NCI-H460 (cell line): ENCODE data around the gene OR7C2. TPM values are rescaled to one million over a fixed set of nuclear protein-coding genes. Genes with fewer than 3 reads are reported as not detected.
"Not testable (repeated sequence)": the region's sequence is repeated elsewhere in the genome, so short reads cannot be mapped to it uniquely, and the experiment has no call there.

Experiments
- DNase-seq: peaks from one replicate; pipeline ENCODE4 v3.0.0-alpha.2; 2016; ENCODE audit warnings: low read depth; ENCODE audit errors: extremely low read depth
- polyA plus RNA-seq: library from polyadenylated mRNA; depleted of rRNA; stranded (reverse); fragments of >200 nt; gene quantifications from 2 replicates; pipeline ENCODE4 v1.2.3, GENCODE V29; 2014; cell fraction: nucleus; rRNA removed
- total RNA-seq: library from RNA; depleted of rRNA; stranded (reverse); fragments of >200 nt; shearing (Covaris generic); gene quantifications from 2 replicates; pipeline ENCODE4 v1.2.3, GENCODE V29; 2014; rRNA removed

OR7C2 gene
- not detected in 2 replicates for total RNA-seq
- not detected in 2 replicates for polyA plus RNA-seq

DNA sequence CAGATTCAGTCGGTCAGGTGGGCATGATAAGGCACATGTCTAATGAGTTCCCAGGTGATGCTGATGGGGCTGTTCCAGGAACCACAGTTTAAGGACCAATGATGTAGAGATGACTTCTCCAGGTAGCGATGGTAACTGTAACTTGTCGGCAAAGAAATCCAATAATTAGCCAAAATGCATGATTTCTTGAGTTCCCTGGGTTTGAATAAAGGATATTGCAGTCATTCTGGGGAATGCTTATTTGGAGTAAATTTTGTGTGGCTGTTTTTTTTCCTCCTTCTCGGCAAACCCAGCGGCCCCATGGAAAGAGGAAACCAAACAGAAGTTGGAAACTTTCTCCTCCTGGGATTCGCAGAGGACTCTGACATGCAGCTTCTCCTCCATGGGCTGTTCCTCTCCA is at the start of gene OR7C2:
TSS of gene OR7C2 (plus strand) at position 301 of the 400 bp plus-strand sequence. CDS start at position 301, 0 bp downstream.
- no peak for DNase-seq

- DNase-seq, result no peak
Observed at GRCh38 chr19:14901675-14902260, 39.5 kb upstream of the OR7C2 start.

DNA sequence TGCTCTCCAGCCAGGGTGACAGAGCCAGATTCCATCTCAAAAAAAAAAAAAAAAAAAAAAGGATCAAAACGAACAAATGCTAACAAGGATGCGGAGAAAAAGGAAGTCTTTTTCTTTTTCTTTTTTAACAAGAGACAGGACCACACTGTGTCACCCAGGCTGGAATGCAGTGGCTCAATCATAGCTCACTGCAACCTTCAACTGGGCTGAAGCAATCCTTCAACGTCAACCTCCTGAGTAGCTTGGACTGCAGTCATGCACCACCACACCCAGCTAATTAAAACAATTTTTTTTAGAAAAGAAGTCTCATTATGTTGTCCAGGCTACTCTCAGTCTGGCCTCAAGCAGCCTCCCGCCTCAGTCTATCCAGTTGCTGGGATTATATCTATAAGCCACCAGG is 34.6 kb upstream of the OR7C2 start:
- no peak for DNase-seq

GRCh38 chr19:14915116-14915515 is 26.2 kb upstream of the OR7C2 start:
- no peak for DNase-seq

GRCh38 chr19:14916848-14917247 is 24.4 kb upstream of the OR7C2 start:
- DNase-seq, result no peak

GRCh38 chr19:14933506-14933905 is 7.8 kb upstream of the OR7C2 start:
- DNase-seq, result no peak

- DNase-seq, result no peak
Observed at GRCh38 chr19:14940266-14940665, 1.0 kb upstream of the OR7C2 start.

- no peak for DNase-seq
Observed at GRCh38 chr19:14943601-14944000, 2.3 kb downstream of the OR7C2 start.

- no peak for DNase-seq
Observed at GRCh38 chr19:14944456-14944855, 3.2 kb downstream of the OR7C2 start.

DNA sequence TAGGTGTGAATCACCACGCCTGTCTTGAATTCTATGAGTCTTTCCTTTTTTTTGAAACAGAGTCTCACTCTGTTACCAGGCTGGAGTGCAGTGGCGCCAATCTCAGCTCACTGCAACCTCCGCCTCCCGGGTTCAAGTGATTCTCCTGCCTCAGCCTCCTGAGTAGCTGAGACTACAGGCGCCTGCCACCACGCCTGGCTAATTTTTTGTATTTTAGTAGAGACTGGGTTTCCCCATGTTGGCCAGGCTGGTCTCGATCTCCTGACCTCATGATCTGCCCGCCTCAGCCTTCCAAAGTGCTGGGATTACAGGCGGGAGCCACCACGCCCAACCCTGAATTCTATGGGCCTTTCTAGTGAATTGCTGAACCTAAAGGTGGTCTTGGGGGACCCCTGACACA is 8.1 kb downstream of the OR7C2 start:
- DNase-seq, result not testable (repeated sequence)

DNA sequence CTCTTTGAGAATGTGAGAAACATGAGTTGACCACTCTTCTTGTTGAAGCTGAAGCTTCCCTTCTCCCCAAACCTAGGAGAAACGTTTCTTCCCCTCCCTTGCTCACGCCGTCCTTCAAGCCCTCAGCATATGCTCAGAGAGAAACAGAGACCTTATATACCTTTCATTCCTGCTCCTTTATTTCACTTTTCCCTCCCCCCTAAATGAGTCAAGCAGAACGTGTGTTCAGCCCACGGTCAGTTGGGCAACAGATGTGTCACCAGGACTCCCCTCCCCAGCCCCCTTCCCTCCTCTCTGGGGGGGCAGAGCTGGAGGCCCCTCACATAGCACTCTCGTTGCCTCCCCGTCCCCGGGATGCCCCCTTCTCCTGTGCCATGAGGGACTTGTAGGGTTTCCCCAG is 8.6 kb downstream of the OR7C2 start:
- no peak for DNase-seq

DNA sequence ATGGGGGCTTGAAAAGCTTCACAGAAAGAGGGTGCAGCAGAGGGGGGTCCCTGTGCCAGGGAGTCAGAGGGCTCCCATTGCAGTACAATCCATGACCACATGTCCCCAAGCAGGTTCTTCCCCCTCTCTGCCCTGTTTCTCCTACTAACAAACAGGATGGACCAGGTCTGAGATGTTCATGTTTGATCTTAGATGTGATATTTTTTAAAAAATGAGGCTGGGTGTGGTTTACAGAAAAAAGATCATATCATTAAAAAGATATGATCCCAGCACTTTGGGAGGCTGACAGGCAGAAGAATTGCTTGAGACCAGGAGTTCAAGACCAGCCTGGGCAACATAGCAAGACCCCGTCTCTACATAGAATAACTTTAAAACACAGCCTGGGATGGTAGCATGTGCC is 9.1 kb downstream of the OR7C2 start:
- no peak for DNase-seq

GRCh38 chr19:14952767-14953166 is 11.5 kb downstream of the OR7C2 start:
- DNase-seq, result no peak

- DNase-seq, result no peak
Observed at GRCh38 chr19:14954071-14954655, 12.9 kb downstream of the OR7C2 start.

- no peak for DNase-seq
Observed at GRCh38 chr19:14957464-14957863, 16.2 kb downstream of the OR7C2 start.

DNA sequence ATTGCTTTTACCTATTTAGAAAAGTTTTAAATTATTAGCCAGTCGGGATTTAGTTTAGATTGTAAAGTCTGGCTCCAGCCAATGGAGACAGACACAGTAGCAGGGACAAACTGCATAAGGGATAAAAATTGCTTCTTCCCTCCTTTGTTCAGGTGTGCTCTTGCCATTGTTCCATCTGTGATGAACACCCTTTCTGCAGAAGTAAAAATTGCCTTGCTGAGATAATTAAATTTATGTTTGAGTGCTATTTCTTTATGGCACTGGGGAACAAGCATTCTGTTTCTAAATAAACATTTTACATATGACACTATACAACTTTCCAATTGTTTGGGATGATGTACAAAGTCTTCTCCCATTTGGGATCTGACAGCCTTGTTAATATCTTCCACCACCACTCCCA is 18.0 kb downstream of the OR7C2 start:
- DNase-seq, result no peak

DNA sequence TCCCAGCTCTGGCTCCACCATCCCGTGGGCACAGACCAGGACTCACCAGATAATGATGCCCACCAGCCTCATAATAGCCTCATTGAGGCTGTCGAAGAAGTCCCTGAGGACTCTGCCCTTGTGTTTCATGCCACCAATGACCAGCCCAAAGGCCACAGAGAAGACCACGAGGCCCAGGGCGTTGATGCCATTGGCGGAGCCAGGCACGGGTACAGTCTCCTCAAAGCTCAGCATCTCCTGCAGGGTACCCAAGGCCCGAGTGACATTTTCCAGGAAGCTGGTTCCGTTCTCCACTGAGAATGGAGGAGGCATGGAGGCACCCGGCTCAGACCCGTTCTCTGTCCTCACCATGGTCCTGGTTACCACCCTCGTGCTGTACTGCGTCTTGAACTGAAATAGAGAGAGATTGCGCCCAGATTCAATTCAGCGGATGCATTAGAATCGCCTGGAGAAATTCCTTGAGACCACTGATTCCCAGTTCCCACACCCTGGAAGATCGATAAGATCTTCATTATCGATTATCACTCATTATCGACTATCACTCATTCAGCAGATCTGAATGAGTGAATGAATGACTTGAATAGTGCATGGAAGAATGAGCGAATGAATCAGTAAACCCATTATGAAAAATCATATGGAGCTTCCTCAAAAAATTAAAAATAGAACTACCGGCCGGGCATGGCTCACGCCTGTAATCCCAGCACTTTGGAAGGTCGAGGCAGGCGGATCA is 20.8 kb downstream of the OR7C2 start:
- no peak for DNase-seq

- no peak for DNase-seq
Observed at GRCh38 chr19:14968247-14968646, 27.0 kb downstream of the OR7C2 start.

DNA sequence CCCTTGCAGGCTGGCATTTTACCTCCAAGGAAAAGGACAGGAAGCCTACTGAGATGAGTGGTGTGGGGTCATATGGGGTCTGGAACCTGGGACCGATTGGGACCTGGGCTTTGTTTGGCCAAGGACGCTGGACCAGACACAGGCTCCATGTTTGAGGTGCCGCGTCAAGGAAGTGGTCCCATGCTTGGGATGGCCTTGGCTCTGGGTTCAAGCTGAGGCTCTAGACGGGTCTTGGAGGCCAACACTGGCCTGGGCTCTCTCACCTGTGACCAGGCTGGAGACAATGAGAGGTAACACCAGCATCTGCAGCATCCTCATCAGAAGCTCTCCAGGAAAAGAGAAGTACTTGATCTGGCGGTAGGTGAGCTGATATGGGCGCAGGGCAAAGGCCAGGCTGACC is 30.2 kb downstream of the OR7C2 start:
- DNase-seq, result no peak

GRCh38 chr19:14972676-14973075 is 31.4 kb downstream of the OR7C2 start:
- no peak for DNase-seq

DNA sequence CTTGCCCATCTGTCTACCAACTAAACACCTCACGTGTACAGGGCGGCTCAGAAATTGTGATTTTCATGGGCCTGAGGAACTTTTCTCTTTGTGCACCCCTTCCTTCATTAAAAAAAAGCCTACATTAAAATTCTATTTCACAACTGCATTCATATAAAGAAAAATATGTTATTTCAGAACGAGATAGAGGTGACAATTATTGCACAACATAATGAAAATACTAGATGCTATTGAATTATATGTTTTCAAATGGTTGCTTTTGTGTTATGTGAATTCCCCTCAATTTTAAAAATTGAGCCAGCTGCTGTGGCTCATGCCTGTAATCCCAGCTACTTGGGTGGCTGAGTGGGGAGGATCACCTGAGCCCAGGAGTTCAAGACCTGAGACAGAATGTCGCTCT is 33.2 kb downstream of the OR7C2 start:
- DNase-seq, result no peak

GRCh38 chr19:14977128-14977527 is 35.8 kb downstream of the OR7C2 start:
- DNase-seq, result no peak
